Parathyroid adenoma (tissue), 2 donors: ENCODE results near the gene PPIB.

Source experiments
- H2AFZ ChIP-seq: fragments of 300-600 bp; sonication (generic); one replicate; pipeline ENCODE4 v1.7.0; 2017; ENCODE audit warnings: antibody characterized with exemption, mild to moderate bottlenecking
- H3K27ac ChIP-seq: fragments of 300-600 bp; sonication (generic); one replicate; pipeline ENCODE4 v1.7.0; 2017
- H3K27me3 ChIP-seq: fragments of 300-600 bp; sonication (generic); one replicate; pipeline ENCODE4 v1.7.0; 2017; ENCODE audit warnings: low read length; ENCODE audit not compliant: control insufficient read depth, insufficient read depth
- H3K36me3 ChIP-seq: fragments of 300-600 bp; sonication (generic); one replicate; pipeline ENCODE4 v1.7.0; 2017; ENCODE audit warnings: low read length; ENCODE audit not compliant: control insufficient read depth, insufficient read depth
- H3K4me1 ChIP-seq: fragments of 300-600 bp; sonication (generic); one replicate; pipeline ENCODE4 v1.7.0; 2017; ENCODE audit warnings: control low read depth
- H3K4me2 ChIP-seq: fragments of 300-600 bp; sonication (generic); one replicate; pipeline ENCODE4 v1.7.0; 2017; ENCODE audit warnings: low read length
- H3K4me3 ChIP-seq: fragments of 300-600 bp; sonication (generic); one replicate; pipeline ENCODE4 v1.7.0; 2017; ENCODE audit warnings: low read depth, low read length
- H3K79me2 ChIP-seq: fragments of 300-600 bp; sonication (generic); one replicate; pipeline ENCODE4 v1.7.0; 2017; ENCODE audit warnings: control low read depth
- H3K9ac ChIP-seq: fragments of 300-600 bp; sonication (generic); one replicate; pipeline ENCODE4 v1.7.0; 2017; ENCODE audit warnings: mild to moderate bottlenecking
- H3K9me3 ChIP-seq: fragments of 300-600 bp; sonication (generic); one replicate; pipeline ENCODE4 v1.7.0; 2017; ENCODE audit warnings: low read length; ENCODE audit not compliant: control insufficient read depth
- CTCF ChIP-seq: fragments of 300-600 bp; sonication (generic); IDR thresholded peaks from one replicate; pipeline ENCODE4 v1.7.0; 2017; ENCODE audit warnings: antibody characterized with exemption, mild to moderate bottlenecking
- donor health status: primary hyperparathyroidism.

Gene PPIB

GRCh38 chr15:64187396-64188191, 24.8 kb upstream of the PPIB start:
- no peaks in the 10 kb centered on the region for H3K4me1 ChIP-seq
- no peaks in the 10 kb centered on the region for H3K9me3 ChIP-seq

GRCh38 chr15:64185146-64185911, 22.5 kb upstream of the PPIB start:
- Histone ChIP-seq H3K27ac (no peak overlapping the region), H3K4me1 (no peaks in the 10 kb centered on the region), H3K4me2 (no peak overlapping the region), H3K36me3 (no peaks in the 10 kb centered on the region), H3K9me3 (no peaks in the 10 kb centered on the region), H3K4me3 (no peak overlapping the region), H3K79me2 (no peaks in the 10 kb centered on the region), H3K9ac (no peak overlapping the region), H2AFZ (no peak overlapping the region), H3K27me3 (no peaks in the 10 kb centered on the region)
- no peak for TF ChIP-seq CTCF

More at GRCh38 chr15:64187396-64188191, 24.8 kb upstream of the PPIB start:
- H3K4me2 ChIP-seq = no peak overlapping the region
- H3K79me2 ChIP-seq = no peaks in the 10 kb centered on the region
- H3K27me3 ChIP-seq = no peaks in the 10 kb centered on the region
- no peaks in the 10 kb centered on the region for H3K36me3 ChIP-seq
- H2AFZ ChIP-seq = no peak overlapping the region
- no peak overlapping the region for H3K9ac ChIP-seq
- no peak overlapping the region for H3K27ac ChIP-seq
- TF ChIP-seq CTCF = no peak
- H3K4me3 ChIP-seq = no peak overlapping the region

GRCh38 chr15:64182859-64183370, 20.1 kb upstream of the PPIB start:
- Histone ChIP-seq H3K27me3 (no peaks in the 10 kb centered on the region), H2AFZ (no peak overlapping the region), H3K79me2 (no peaks in the 10 kb centered on the region), H3K9ac (no peak overlapping the region), H3K4me1 (no peaks in the 10 kb centered on the region), H3K27ac (no peak overlapping the region), H3K4me2 (no peak overlapping the region), H3K9me3 (no peaks in the 10 kb centered on the region), H3K4me3 (no peak overlapping the region), H3K36me3 (no peaks in the 10 kb centered on the region)
- no peak for TF ChIP-seq CTCF

- H3K4me3 ChIP-seq = no peak overlapping the region
- H2AFZ ChIP-seq = no peak overlapping the region
- H3K9ac ChIP-seq = no peak overlapping the region
- H3K9me3 ChIP-seq = no peaks in the 10 kb centered on the region
- H3K4me2 ChIP-seq = no peak overlapping the region
- H3K36me3 ChIP-seq = no peaks in the 10 kb centered on the region
- H3K4me1 ChIP-seq = no peaks in the 10 kb centered on the region
- H3K27ac ChIP-seq = no peak overlapping the region
- no peaks in the 10 kb centered on the region for H3K27me3 ChIP-seq
- H3K79me2 ChIP-seq = no peaks in the 10 kb centered on the region
- no peak for TF ChIP-seq CTCF
These were observed 17.5 kb upstream of the PPIB start for GRCh38 chr15:64180235-64180824.
